Glomerular endothelial cell (primary cell): Measurements from ENCODE around the gene SORCS1. TPM values are rescaled to one million over a fixed set of nuclear protein-coding genes. Genes with fewer than 3 reads are reported as not detected.
"Not testable (repeated sequence)": the region's sequence is repeated elsewhere in the genome, so short reads cannot be mapped to it uniquely, and the experiment has no call there.

Experiments
- DNase-seq: peaks from one replicate; pipeline ENCODE4 v3.0.0-alpha.2; 2011; ENCODE audit warnings: low read depth, low spot score; ENCODE audit errors: extremely low read depth
- total RNA-seq: library from RNA; depleted of rRNA; stranded (reverse); fragments of >200 nt; gene quantifications from 2 replicates; pipeline ENCODE4 v1.2.3, GENCODE V29; 2015

The SORCS1 gene
- total RNA-seq, 1 donor from 2014 or later: not detected

DNA sequence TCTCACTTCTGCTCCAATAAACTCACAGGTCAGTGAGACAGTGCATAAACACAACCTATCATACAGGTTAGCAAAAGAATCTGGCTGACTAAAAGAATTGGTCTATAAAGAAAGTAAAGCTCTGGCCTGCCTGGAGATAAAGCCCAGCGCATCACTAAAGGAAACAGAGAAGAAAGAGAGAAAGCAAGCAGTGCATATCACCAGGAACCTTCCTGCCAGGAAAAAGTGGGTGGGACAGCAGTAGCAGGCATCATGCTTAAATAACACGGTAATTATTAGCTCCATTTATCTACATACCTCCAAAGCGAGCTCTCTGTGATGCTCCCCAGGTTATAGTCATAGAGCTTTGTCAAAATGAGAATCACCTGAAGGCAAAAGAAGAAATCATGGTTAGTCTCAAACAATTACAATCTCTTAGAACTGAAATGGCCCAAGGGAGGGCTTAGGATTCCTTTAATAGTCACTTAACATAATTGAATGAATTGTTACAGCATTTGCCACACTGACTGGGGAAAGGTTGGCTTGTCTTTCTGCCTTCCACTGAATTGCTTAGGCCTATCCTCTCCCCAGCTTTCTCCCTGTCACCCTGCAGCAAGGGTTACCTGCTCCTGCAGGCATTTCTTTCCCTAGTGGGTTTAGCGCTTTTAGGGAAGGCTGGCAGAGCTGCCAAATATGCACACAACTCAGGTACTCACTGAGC, 208.1 kb downstream of the SORCS1 start:
- DNase-seq: no peak

DNA sequence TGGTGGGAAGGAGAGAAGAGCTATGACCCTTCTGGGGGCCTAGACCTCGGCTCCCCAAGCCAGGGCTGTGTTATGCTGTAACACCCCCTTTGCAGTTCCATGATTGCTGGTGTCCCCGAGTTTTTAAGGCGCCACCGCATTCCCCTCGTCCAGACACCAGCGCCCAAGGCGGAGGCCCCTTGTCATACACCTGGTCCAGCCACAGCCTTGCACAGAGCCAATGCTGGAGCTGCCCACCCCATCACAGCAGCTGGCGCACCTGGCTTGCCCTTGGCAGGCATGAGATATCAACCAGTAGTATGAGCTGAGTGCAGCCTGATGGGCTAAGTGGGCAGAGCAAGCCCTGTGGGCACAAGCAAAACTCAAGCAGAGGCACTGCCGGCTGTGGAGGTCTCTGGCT, 209.4 kb downstream of the SORCS1 start:
- no peak for DNase-seq

DNA sequence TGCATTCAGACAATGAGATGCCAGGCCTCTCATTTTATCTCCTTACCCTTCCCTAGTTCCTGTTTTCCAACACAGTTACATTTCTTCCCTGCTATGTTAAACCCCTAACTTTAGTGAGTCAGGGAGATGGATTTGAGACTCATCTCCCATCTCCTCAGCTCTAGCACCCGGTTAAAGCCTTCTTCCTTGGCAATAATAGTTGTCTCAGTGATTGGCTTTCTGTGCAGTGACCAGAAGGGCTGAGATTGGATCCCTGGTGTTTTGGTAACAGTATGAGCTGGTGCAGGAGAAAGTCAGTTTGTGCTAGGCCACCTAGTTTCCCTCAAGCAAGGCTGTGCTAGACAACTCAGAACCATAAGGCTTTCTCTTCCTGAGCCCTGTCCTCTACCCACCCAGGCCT, 212.5 kb downstream of the SORCS1 start:
- no peak for DNase-seq

DNA sequence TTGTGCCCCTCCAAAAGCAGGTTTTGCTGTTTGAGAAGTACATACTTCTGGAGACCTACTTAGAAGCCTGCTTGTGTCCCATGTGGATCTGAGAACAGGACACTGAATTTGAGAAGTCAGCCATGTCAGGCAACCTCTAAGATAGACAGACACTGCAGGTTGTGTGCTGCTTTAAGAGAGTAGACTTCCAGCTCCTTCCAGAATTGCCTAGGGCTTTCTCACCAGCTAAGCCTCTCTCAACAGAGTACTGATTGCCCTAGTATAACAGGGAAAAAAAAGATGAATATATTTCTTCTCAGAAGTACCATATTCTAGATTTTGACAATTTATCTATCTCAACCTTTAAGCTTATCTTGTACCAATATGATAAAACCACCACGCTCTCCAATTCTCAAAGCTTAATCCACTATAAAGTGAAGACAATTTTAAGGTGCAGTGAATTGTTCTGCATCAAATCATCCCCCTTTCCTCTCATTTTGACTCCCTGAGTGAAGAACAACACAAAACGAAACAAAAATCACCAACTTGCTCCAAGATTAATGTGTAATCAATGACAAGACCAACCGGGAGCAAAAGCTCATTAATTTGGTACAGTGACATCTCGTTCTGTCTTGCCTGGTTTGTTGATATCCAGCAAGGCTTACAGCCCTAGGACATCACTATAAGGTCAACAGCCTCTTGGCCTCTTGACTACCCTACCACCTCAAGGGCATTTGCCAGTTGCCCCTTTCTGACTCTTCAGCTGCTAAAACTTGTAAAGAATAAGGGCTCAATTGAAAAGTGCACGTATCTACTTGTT, 214.6 kb downstream of the SORCS1 start:
- no peak for DNase-seq

GRCh38 chr10:106947643-106948042, 216.9 kb downstream of the SORCS1 start:
- DNase-seq: no peak

GRCh38 chr10:106942035-106942662, 222.4 kb downstream of the SORCS1 start:
- DNase-seq: no peak

GRCh38 chr10:106941297-106942034, 223.0 kb downstream of the SORCS1 start:
- DNase-seq: no peak

DNA sequence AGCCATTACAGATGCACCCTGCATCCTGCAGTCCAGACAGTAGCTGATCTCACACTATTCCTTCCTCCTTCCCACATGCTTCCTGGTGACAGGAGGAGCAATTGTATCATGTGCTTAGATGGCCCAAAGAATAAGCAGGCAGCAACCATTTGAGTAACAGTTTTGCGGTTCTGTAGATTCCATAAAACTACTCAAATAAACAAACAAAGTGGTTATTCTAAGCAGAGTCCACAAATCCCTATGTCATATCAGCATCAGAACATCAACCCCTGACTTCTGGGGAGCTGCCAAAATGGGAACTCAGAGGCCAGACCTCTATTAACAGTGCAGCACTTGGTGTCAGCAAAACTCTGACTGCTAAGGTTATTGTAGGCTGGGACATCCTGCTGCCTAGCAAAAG, 226.0 kb downstream of the SORCS1 start:
- no peak for DNase-seq

DNA sequence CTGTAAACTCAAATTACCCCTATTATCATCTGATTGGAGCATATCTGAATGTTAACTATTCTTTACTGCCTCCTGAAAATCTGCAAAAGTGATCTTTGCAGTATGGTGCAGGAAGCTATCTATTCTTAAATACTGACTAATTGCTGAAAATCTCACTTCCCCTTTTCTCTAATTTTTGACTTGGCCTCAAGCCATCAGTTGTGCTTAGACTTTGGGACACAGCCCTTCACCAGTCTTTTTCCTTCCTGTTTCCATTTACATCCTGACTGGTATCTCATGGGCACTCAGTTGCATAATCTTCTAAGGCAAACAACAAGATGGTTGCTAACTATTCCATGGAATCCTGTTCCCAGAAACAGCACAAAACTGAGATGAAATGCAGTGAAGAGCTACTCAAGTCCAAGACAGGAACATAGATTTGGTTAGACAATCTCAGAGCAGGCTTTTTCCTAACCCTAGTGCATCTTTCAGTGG, 228.5 kb downstream of the SORCS1 start:
- DNase-seq: no peak

- DNase-seq: no peak
Measured at GRCh38 chr10:106931853-106932249, 232.7 kb downstream of the SORCS1 start.

GRCh38 chr10:106931159-106931852, 233.2 kb downstream of the SORCS1 start:
- no peak for DNase-seq

GRCh38 chr10:106930751-106931150, 233.8 kb downstream of the SORCS1 start:
- no peak for DNase-seq

DNA sequence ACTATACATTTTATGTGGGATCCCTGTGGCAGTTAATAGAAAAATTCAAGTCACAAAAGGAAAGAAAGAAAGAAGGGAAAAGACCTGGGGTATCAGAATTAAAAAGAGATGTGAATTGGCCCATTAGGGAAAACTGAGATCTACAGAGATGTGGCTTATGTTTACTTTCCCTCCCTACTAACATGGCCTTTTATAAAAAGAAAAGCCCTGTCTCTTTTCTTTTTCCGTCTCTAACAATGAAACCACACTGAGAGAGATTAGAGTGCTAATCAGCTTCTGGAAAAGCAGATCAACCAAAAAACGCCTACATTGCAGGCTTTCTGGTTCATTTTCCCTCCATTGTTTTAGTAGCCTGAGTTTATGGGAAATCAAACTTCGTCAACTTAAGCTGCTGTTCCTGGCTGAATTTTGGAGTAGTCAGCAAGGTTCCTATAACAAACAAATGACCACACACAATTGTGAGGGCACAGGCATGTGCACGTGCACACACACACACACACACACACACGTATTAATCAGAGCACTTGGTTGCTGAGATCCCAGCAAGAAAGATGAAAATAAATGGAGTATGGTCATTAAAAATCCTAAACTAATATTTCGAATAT, 235.1 kb downstream of the SORCS1 start:
- no peak for DNase-seq

DNA sequence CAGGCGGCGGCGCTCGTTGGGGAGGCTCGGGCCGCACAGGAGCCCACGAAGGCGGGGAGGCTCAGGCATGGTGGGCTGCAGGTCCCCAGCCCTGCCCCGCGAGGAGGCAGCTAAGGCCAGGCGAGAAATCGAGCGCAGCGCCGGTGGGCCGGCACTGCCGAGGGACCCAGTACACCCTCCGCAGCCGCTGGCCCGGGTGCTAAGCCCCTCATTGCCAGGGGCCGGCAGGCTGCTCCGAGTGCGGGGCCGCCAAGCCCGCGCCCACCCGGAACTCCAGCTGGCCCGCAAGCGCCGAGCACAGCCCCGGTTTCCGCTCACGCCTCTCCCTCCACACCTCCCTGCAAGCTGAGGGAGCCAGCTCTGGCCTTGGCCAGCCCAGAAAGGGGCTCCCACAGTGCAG, 236.4 kb downstream of the SORCS1 start:
- not testable (repeated sequence) for DNase-seq

DNA sequence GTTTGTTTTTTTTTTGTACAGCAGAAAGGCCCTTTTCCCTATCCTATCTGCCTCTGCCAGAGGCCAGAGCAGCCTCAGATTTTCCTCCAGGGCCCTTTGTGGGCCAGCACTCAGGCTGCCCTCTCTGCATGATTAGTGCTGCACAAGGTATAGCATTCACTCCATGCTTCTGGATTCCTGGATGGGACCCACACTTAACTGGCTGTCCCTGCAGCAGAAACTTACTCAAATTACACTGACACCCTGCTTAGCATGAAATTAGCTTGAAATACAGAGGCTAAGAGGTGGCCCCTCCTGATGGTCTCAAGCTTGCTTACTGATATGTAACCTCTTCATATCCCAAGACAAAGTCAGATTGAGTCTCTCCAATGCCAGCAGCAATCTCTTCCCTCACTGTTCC, 239.3 kb downstream of the SORCS1 start:
- DNase-seq: no peak

DNA sequence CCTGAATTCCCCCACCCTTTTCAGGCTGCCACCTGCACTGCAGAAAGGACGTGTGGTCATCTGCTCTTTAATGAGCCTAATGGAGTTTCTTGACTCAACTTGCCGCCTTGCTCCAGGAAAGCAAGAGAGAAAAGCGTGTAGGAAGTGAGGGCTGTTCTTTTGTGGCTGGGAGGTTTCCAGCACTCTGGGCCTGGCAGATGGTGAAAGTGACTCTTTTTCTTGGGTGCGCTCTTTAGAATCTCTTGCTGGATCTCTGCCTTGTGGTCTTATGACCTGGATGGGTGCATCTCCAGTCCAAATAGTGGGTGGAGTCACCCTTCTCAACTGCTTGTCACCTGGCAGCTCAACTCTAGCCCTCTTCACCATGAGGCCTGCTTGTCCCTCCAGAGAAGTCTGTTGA, 244.0 kb downstream of the SORCS1 start:
- DNase-seq: no peak

DNA sequence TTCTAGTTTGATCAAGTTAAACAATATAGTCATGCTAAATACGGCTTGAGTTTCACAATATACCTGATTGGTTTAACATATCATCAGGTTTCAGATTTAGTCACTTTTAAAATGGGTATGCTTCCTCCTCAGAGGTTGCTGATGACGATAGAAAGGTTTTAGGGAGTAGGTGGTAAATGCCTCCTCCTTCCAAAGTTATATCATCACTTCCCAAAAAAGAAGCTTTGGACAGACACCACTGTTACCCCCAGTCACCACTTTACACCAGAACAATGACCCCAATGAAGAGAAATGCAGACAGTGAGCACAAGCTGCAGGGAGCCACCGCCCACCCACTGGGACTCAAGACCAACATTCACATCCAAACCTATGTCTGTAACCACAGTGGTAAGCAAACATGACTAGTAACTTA, 244.6 kb downstream of the SORCS1 start:
- no peak for DNase-seq

GRCh38 chr10:106917452-106918055, 247.0 kb downstream of the SORCS1 start:
- no peak for DNase-seq

GRCh38 chr10:106914016-106914415, 250.5 kb downstream of the SORCS1 start:
- no peak for DNase-seq

DNA sequence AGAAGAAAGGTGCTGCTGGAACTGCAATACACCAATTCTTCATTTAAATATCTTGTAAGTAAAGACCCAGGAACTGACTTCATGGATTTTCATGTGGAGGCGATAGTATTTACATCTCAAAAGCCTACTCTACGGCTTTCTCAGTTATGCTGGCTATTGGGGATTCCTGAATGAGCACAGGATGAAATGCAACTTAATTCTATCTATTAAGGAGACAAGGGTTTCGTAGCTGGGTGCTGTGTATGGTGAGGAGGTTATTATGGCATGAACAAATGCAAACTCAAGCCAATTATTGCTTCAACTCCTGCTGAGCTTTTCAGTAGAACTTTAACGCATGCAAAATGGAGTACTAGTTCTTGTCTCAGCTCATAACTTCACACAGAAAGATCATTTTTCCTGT, 251.2 kb downstream of the SORCS1 start:
- DNase-seq: no peak
